Measurements from ENCODE around the gene ITGAD. TPM values are rescaled to one million over a fixed set of nuclear protein-coding genes. Genes with fewer than 3 reads are reported as not detected.

The ITGAD gene
- 0.21 TPM for total RNA-seq
- polyA plus RNA-seq: 0.05 TPM

- Histone ChIP-seq H3K27ac (ENCODE audit: low read depth) (no peak within 1 kb of the TSS), H3K36me3 (ENCODE audit: insufficient read depth) (no peaks in the 10 kb centered on the region), H3K4me1 (ENCODE audit: insufficient read depth) (no peaks in the 10 kb centered on the region), H3K4me3 (ENCODE audit: low read depth, low read length) (no peak within 1 kb of the TSS)
- no peak for DNase-seq (ENCODE audit: extremely low spot score)
- 57% methylated on average over 5 of the region's 5 CpGs for WGBS
These were observed at the start of gene ITGAD for GRCh38 chr16:31393056-31393455. TSS of gene ITGAD (plus strand) at chr16:31393335. CDS start at chr16:31393361, 26 bp downstream.

GRCh38 chr16:31344712-31345111 is 48.4 kb upstream of the ITGAD start:
- DNase-seq (ENCODE audit: extremely low spot score): no peak
- no peak overlapping the region for H3K27ac ChIP-seq (ENCODE audit: low read depth)
- H3K4me1 ChIP-seq (ENCODE audit: insufficient read depth): no peaks in the 10 kb centered on the region
- WGBS: 72% methylated on average over 9 of the region's 9 CpGs
- H3K4me3 ChIP-seq (ENCODE audit: low read depth, low read length): no peak overlapping the region
- H3K36me3 ChIP-seq (ENCODE audit: insufficient read depth): no peaks in the 10 kb centered on the region

GRCh38 chr16:31347445-31347844 is 45.7 kb upstream of the ITGAD start:
- no peak for DNase-seq (ENCODE audit: extremely low spot score)
- Histone ChIP-seq H3K27ac (ENCODE audit: low read depth) (no peak overlapping the region), H3K4me3 (ENCODE audit: low read depth, low read length) (no peak overlapping the region), H3K4me1 (ENCODE audit: insufficient read depth) (no peaks in the 10 kb centered on the region), H3K36me3 (ENCODE audit: insufficient read depth) (no peaks in the 10 kb centered on the region)
- WGBS: 69% methylated on average over 5 of the region's 5 CpGs

GRCh38 chr16:31348579-31348978 is 44.6 kb upstream of the ITGAD start:
- Histone ChIP-seq H3K4me3 (ENCODE audit: low read depth, low read length) (no peak overlapping the region), H3K36me3 (ENCODE audit: insufficient read depth) (no peaks in the 10 kb centered on the region), H3K4me1 (ENCODE audit: insufficient read depth) (no peaks in the 10 kb centered on the region), H3K27ac (ENCODE audit: low read depth) (no peak overlapping the region)
- DNase-seq (ENCODE audit: extremely low spot score): no peak
- 60% methylated on average over 3 of the region's 3 CpGs for WGBS

- Histone ChIP-seq H3K36me3 (ENCODE audit: insufficient read depth) (no peaks in the 10 kb centered on the region), H3K4me1 (ENCODE audit: insufficient read depth) (no peaks in the 10 kb centered on the region), H3K4me3 (ENCODE audit: low read depth, low read length) (no peak overlapping the region), H3K27ac (ENCODE audit: low read depth) (no peak overlapping the region)
- WGBS: 74% methylated on average over 12 of the region's 12 CpGs
- no peak for DNase-seq (ENCODE audit: extremely low spot score)
These were observed 42.7 kb upstream of the ITGAD start for GRCh38 chr16:31350275-31351005.

GRCh38 chr16:31351246-31351941 is 41.7 kb upstream of the ITGAD start:
- DNase-seq (ENCODE audit: extremely low spot score): no peak
- Histone ChIP-seq H3K4me1 (ENCODE audit: insufficient read depth) (no peaks in the 10 kb centered on the region), H3K36me3 (ENCODE audit: insufficient read depth) (no peaks in the 10 kb centered on the region), H3K4me3 (ENCODE audit: low read depth, low read length) (no peak overlapping the region), H3K27ac (ENCODE audit: low read depth) (no peak overlapping the region)
- 74% methylated on average over 19 of the region's 19 CpGs for WGBS

GRCh38 chr16:31351942-31352325 is 41.2 kb upstream of the ITGAD start:
- Histone ChIP-seq H3K27ac (ENCODE audit: low read depth) (no peak overlapping the region), H3K36me3 (ENCODE audit: insufficient read depth) (no peaks in the 10 kb centered on the region), H3K4me1 (ENCODE audit: insufficient read depth) (no peaks in the 10 kb centered on the region), H3K4me3 (ENCODE audit: low read depth, low read length) (no peak overlapping the region)
- 48% methylated on average over 6 of the region's 6 CpGs for WGBS
- no peak for DNase-seq (ENCODE audit: extremely low spot score)

- Histone ChIP-seq H3K27ac (ENCODE audit: low read depth) (no peak overlapping the region), H3K36me3 (ENCODE audit: insufficient read depth) (no peaks in the 10 kb centered on the region), H3K4me3 (ENCODE audit: low read depth, low read length) (no peak overlapping the region), H3K4me1 (ENCODE audit: insufficient read depth) (no peaks in the 10 kb centered on the region)
- WGBS: 85% methylated on average over 22 of the region's 22 CpGs
- no peak for DNase-seq (ENCODE audit: extremely low spot score)
These were observed 40.6 kb upstream of the ITGAD start for GRCh38 chr16:31352376-31353115.

- DNase-seq (ENCODE audit: extremely low spot score): no peak
- H3K4me1 ChIP-seq (ENCODE audit: insufficient read depth): no peaks in the 10 kb centered on the region
- no peaks in the 10 kb centered on the region for H3K36me3 ChIP-seq (ENCODE audit: insufficient read depth)
- no peak within 1 kb of the TSS for H3K27ac ChIP-seq (ENCODE audit: low read depth)
- 35% methylated on average over 10 of the region's 10 CpGs for WGBS
- no peak within 1 kb of the TSS for H3K4me3 ChIP-seq (ENCODE audit: low read depth, low read length)
These were observed 38.5 kb upstream of the ITGAD start, which contains the start of gene ITGAX for GRCh38 chr16:31354394-31355291. TSS of gene ITGAX (plus strand) at chr16:31355176. CDS start at chr16:31355255, 79 bp downstream.

- Histone ChIP-seq H3K4me3 (ENCODE audit: low read depth, low read length) (no peak overlapping the region), H3K36me3 (ENCODE audit: insufficient read depth) (no peaks in the 10 kb centered on the region), H3K27ac (ENCODE audit: low read depth) (no peak overlapping the region), H3K4me1 (ENCODE audit: insufficient read depth) (no peaks in the 10 kb centered on the region)
- no peak for DNase-seq (ENCODE audit: extremely low spot score)
- WGBS: 77% methylated on average over 14 of the region's 14 CpGs
These were observed 37.6 kb upstream of the ITGAD start for GRCh38 chr16:31355431-31356100.

GRCh38 chr16:31356566-31357323 is 36.4 kb upstream of the ITGAD start:
- H3K4me1 ChIP-seq (ENCODE audit: insufficient read depth): no peaks in the 10 kb centered on the region
- DNase-seq (ENCODE audit: extremely low spot score): no peak
- H3K4me3 ChIP-seq (ENCODE audit: low read depth, low read length): no peak overlapping the region
- H3K27ac ChIP-seq (ENCODE audit: low read depth): no peak overlapping the region
- no peaks in the 10 kb centered on the region for H3K36me3 ChIP-seq (ENCODE audit: insufficient read depth)
- WGBS: 57% methylated on average over 28 of the region's 28 CpGs
